ENCODE results near the gene ARHGEF3.

Gene ARHGEF3

DNA sequence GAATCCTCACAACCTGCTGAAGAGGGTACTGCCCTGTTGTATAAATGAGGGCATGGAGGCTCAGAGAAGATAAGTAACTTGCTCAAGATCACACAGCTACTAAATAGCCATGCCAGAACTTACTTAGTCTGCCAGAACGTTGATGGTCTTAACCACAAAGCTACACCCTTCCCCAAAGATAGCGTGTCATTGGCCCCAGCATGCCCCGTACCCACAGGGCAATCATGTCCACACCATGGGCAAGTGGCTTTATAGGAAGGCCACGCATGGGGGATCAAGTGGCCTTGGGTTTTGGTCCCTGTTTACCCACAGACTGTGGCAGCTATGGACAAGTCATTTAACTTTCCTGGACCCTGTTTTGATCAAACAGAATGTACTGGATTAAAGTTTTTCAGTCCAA, 15.9 kb upstream of the ARHGEF3 start:
- H3K36me3 ChIP-seq (ENCODE audit: insufficient read depth, low read length) = no peaks in the 10 kb centered on the region
- H3K4me1 ChIP-seq (ENCODE audit: insufficient read depth, low read length, poor library complexity, severe bottlenecking) = peaks cover 37% of the 10 kb centered on the region
- no peaks in the 10 kb centered on the region for H3K9me3 ChIP-seq (ENCODE audit: insufficient read depth, low read depth, low read length)
- peaks cover 12% of the 10 kb centered on the region for H3K79me2 ChIP-seq (ENCODE audit: insufficient read depth, low read length)
- no peak overlapping the region for H2AFZ ChIP-seq (ENCODE audit: low read length)
- H3K27me3 ChIP-seq (ENCODE audit: insufficient read depth, low read length, poor library complexity, severe bottlenecking) = no peaks in the 10 kb centered on the region
- no peaks in the 10 kb centered on the region for H4K20me1 ChIP-seq (ENCODE audit: insufficient read depth, low read length, poor library complexity, severe bottlenecking)
- TF ChIP-seq, protein P1, sequence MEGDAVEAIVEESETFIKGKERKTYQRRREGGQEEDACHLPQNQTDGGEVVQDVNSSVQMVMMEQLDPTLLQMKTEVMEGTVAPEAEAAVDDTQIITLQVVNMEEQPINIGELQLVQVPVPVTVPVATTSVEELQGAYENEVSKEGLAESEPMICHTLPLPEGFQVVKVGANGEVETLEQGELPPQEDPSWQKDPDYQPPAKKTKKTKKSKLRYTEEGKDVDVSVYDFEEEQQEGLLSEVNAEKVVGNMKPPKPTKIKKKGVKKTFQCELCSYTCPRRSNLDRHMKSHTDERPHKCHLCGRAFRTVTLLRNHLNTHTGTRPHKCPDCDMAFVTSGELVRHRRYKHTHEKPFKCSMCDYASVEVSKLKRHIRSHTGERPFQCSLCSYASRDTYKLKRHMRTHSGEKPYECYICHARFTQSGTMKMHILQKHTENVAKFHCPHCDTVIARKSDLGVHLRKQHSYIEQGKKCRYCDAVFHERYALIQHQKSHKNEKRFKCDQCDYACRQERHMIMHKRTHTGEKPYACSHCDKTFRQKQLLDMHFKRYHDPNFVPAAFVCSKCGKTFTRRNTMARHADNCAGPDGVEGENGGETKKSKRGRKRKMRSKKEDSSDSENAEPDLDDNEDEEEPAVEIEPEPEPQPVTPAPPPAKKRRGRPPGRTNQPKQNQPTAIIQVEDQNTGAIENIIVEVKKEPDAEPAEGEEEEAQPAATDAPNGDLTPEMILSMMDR (conservative IDR thresholded peaks at IDR 0.05; ENCODE audit: low read length) = no peak
- TF ChIP-seq EZH2phosphoT487 (IDR thresholded peaks at IDR 0.05; ENCODE audit: borderline replicate concordance) = no peak
- H3F3A ChIP-seq (ENCODE audit: low read depth) = peaks cover 4% of the 10 kb centered on the region; the same call in 1 of the 2 replicates
- H3K4me2 ChIP-seq (ENCODE audit: low read depth, low read length, poor library complexity, severe bottlenecking) = no peak overlapping the region
- no peak overlapping the region for H3K4me3 ChIP-seq (ENCODE audit: low read length, poor library complexity, severe bottlenecking)
- H3K9me2 ChIP-seq (replicated peaks; ENCODE audit: low read depth, low read length) = no peaks in the 10 kb centered on the region
- no peak overlapping the region for H3K9ac ChIP-seq (ENCODE audit: low read depth, low read length, poor library complexity, severe bottlenecking)

DNA sequence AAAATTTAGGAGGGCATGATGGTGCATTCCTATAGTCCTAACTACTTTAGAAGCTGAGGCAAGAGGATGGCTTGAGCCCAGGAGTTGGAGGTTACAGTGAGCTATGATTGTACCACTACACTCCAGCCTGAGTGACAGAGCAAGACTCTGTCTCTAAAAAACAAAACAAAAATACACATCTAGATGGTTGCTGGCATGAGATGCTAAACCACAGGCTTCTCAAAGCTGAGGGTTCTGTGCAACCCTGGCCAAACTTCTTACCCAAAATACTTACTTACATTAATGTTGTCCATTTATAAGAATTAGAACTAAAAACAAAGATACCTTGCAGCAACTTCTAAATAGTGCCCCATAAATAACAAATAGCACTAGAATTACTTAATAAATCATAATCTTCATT, 14.3 kb upstream of the ARHGEF3 start:
- peaks cover 12% of the 10 kb centered on the region for H3K79me2 ChIP-seq (ENCODE audit: insufficient read depth, low read length)
- H3K9ac ChIP-seq (ENCODE audit: low read depth, low read length, poor library complexity, severe bottlenecking) = no peak overlapping the region
- no peaks in the 10 kb centered on the region for H4K20me1 ChIP-seq (ENCODE audit: insufficient read depth, low read length, poor library complexity, severe bottlenecking)
- H3K9me2 ChIP-seq (replicated peaks; ENCODE audit: low read depth, low read length) = no peaks in the 10 kb centered on the region
- H3K4me1 ChIP-seq (ENCODE audit: insufficient read depth, low read length, poor library complexity, severe bottlenecking) = peaks cover 53% of the 10 kb centered on the region
- H3K9me3 ChIP-seq (ENCODE audit: insufficient read depth, low read depth, low read length) = no peaks in the 10 kb centered on the region
- no peak for TF ChIP-seq EZH2phosphoT487 (IDR thresholded peaks at IDR 0.05; ENCODE audit: borderline replicate concordance)
- TF ChIP-seq, protein P1 (conservative IDR thresholded peaks at IDR 0.05; ENCODE audit: low read length) = no peak
- H3F3A ChIP-seq (ENCODE audit: low read depth) = peaks cover 4% of the 10 kb centered on the region; the same call in 1 of the 2 replicates
- no peak overlapping the region for H2AFZ ChIP-seq (ENCODE audit: low read length)
- no peak overlapping the region for H3K4me3 ChIP-seq (ENCODE audit: low read length, poor library complexity, severe bottlenecking)
- no peaks in the 10 kb centered on the region for H3K27me3 ChIP-seq (ENCODE audit: insufficient read depth, low read length, poor library complexity, severe bottlenecking)
- no peak overlapping the region for H3K4me2 ChIP-seq (ENCODE audit: low read depth, low read length, poor library complexity, severe bottlenecking)
- H3K36me3 ChIP-seq (ENCODE audit: insufficient read depth, low read length) = no peaks in the 10 kb centered on the region

DNA sequence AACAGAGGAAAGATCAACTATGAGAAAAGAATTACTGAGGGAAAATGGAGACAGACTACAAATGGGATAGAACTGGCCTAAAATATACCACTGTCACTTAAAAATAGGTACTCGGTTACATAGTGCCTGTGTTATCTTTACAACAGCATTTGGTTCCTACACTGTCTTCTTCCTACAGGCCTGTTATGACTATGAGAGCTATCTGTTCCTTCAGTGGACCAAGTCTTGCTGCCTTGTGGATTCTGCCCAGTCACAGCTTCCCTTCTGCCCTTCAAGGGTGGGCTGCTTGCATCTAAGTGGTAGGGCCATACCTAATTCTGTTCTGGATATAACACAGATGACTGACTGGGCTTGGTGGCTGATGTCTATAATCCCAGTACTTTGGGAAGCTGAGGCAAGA, 13.8 kb upstream of the ARHGEF3 start:
- Histone ChIP-seq H4K20me1 (ENCODE audit: insufficient read depth, low read length, poor library complexity, severe bottlenecking) (no peaks in the 10 kb centered on the region), H2AFZ (ENCODE audit: low read length) (no peak overlapping the region), H3K4me1 (ENCODE audit: insufficient read depth, low read length, poor library complexity, severe bottlenecking) (peaks cover 57% of the 10 kb centered on the region), H3K36me3 (ENCODE audit: insufficient read depth, low read length) (no peaks in the 10 kb centered on the region), H3K9me3 (ENCODE audit: insufficient read depth, low read depth, low read length) (no peaks in the 10 kb centered on the region), H3K4me2 (ENCODE audit: low read depth, low read length, poor library complexity, severe bottlenecking) (no peak overlapping the region), H3K4me3 (ENCODE audit: low read length, poor library complexity, severe bottlenecking) (no peak overlapping the region), H3F3A (ENCODE audit: low read depth) (peaks cover 4% of the 10 kb centered on the region; the same call in 1 of the 2 replicates), H3K9ac (ENCODE audit: low read depth, low read length, poor library complexity, severe bottlenecking) (no peak overlapping the region), H3K27me3 (ENCODE audit: insufficient read depth, low read length, poor library complexity, severe bottlenecking) (no peaks in the 10 kb centered on the region), H3K9me2 (replicated peaks; ENCODE audit: low read depth, low read length) (no peaks in the 10 kb centered on the region), H3K79me2 (ENCODE audit: insufficient read depth, low read length) (peaks cover 14% of the 10 kb centered on the region)
- TF ChIP-seq, protein P1 (conservative IDR thresholded peaks at IDR 0.05; ENCODE audit: low read length) = no peak
- no peak for TF ChIP-seq EZH2phosphoT487 (IDR thresholded peaks at IDR 0.05; ENCODE audit: borderline replicate concordance)

All from Loucy (cell line).